Measurements from ENCODE around the gene CLIC5.

DNA sequence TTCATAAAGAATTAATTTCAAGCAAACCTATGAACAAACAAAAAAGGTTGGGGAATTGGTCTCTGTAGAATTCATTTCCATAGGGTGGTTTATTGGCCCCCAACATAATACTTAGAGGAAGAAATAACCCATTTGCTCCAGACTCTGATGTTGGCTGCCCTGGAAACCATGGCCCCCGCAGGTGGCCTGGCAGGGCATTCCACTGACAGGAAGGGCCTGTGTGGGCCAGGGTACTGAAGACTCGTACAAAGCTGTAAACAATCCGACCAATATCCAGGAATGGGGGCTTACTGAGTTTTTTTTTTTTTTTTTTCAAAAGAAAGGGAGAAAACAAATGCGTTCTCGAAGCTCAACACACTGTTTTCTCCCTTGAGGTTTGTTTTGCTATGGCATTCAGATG, 59.5 kb downstream of the CLIC5 start:
- TF ChIP-seq POLR2A (IDR thresholded peaks at IDR 0.05; ENCODE audit: low read length) (no peak), GATA1 (IDR thresholded peaks at IDR 0.05; ENCODE audit: low read depth, low read length) (no peak)
